GM12891 (cell line): ENCODE results near the gene CHID1.

Experiments used
- DNase-seq: peaks from one replicate; pipeline ENCODE4 v3.0.0; 2011; ENCODE audit warnings: low spot score; ENCODE audit not compliant: insufficient read length
- FAIRE-seq: peaks from 2 replicates; lab custom pipeline; 2011; peaks lifted over from hg19 to GRCh38; lab: Jason Lieb, UNC
- PAX5 ChIP-seq: IDR thresholded peaks from 2 replicates; pipeline ENCODE4 v1.6.1; 2011; ENCODE audit warnings: low read length, moderate library complexity, mild to moderate bottlenecking; ENCODE audit not compliant: insufficient read depth, severe bottlenecking
- POLR2A ChIP-seq: IDR thresholded peaks from 2 replicates; pipeline ENCODE4 v1.6.1; 2011; ENCODE audit warnings: low read depth, low read length, control low read depth
- POLR2AphosphoS5 ChIP-seq: IDR thresholded peaks from 2 replicates; pipeline ENCODE4 v1.6.1; 2011; ENCODE audit warnings: low read depth, low read length, control low read depth
- POU2F2 ChIP-seq: IDR thresholded peaks from 2 replicates; pipeline ENCODE4 v1.6.1; 2011; ENCODE audit warnings: low read depth, mild to moderate bottlenecking, control low read depth, low read length, moderate library complexity
- SPI1 ChIP-seq: IDR thresholded peaks from 2 replicates; pipeline ENCODE4 v1.6.1; 2011; ENCODE audit warnings: low read depth, low read length, control low read depth
- TAF1 ChIP-seq: IDR thresholded peaks from 2 replicates; pipeline ENCODE4 v1.6.1; 2011; ENCODE audit warnings: low read depth, low read length, control low read depth

CHID1 gene

DNA sequence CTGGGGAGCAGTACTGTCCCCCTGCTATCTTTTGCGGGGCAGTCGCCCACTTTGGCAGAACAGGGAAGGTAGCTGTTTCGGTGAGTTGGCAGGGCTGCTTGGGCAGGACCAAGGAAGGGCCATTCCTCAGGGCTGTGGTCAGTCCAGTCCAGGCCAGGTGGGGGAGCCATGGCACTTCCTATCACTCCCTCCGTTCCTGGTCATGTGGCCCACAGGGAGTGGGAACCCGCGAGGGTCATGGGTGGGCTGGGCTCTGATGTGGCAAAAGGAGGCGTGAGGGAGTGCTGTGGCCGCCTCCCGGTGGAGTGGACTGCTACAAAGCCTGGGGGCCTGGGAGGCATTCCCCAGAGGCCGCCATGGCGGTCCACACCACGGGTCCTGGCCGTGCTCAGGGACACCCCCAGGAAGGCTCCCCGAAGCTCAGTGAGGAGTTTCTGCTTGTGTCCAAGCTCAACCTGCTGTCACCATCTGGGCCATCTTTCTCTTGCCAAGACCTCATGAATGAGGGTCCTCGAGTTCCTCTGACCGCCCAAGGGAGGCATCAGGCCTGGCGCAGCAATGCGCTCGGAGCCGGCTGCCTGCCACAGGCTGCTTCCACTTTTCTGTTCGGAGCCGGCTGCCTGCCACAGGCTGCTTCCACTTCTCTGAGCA is 11.9 kb downstream of the CHID1 start:
- DNase-seq (no peak), FAIRE-seq (no peak)
- TF ChIP-seq POLR2A (no peak), POLR2AphosphoS5 (no peak), TAF1 (no peak), PAX5 (no peak), SPI1 (no peak), POU2F2 (no peak)

DNA sequence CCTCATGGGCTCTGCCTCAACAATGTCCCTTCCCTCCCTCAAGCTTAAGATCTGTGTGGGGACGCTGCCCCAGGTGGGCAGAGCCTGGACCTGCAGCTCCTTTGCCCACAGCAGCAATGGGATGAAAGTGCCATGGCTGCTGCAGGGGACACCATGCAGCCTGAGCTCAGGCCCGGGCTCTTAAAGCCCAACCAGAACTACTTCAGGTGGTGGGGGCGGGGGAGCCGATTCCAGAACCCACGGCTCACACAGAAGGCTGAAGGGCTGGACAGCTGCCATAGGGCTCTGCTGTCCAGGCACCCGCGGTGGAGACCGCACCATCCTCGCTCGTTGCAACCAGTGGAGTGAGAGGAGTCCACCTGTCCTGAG is 12.5 kb downstream of the CHID1 start:
- TF ChIP-seq POLR2A (no peak), POU2F2 (no peak), SPI1 (no peak), PAX5 (no peak), POLR2AphosphoS5 (no peak), TAF1 (no peak)
- no peak for FAIRE-seq
- no peak for DNase-seq

DNA sequence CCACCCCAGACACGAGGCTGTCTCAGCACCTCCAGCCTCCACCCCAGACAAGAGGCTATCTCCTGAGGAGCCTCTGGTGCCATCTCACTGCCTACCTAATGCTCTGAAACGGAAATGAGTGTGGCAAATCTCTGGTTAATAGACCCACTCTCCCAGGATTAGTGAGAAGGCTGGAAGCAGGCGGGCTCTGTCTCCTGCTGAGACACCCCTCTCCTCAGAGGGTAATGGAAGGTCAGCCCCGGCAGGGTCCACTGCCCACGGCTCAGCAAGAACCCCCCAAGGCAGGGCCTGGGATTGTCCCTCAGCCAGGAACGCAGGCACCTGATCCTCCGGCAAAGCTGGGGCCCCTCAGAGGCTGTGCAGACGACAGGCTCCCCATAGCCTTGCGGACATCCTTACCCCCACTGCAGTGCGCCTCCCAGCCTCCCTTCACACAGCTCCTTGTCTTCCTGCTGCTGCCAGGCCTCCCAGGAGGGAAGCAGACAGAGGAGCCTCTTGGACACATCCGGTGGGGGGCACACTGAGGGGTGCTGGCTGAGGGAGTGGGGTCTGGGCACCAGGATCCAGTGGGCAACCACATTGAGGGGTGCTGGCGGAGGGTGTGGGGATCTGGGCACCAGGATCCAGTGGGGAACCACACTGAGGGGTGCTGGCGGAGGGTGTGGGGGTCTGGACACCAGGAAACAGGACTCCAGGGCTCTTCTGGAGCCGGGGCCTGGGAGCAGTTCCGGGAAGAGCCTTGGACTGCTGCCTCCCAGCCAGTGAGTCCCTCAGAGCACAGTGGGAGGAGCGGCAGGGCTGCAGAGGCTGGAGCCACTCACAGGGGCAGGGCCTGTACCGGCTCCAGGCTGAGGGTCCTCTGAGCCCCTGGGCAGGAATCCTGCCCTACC is 13.1 kb downstream of the CHID1 start:
- FAIRE-seq (no peak), DNase-seq (no peak)
- TF ChIP-seq PAX5 (no peak), POLR2AphosphoS5 (no peak), POLR2A (no peak), POU2F2 (no peak), TAF1 (no peak), SPI1 (no peak)

DNA sequence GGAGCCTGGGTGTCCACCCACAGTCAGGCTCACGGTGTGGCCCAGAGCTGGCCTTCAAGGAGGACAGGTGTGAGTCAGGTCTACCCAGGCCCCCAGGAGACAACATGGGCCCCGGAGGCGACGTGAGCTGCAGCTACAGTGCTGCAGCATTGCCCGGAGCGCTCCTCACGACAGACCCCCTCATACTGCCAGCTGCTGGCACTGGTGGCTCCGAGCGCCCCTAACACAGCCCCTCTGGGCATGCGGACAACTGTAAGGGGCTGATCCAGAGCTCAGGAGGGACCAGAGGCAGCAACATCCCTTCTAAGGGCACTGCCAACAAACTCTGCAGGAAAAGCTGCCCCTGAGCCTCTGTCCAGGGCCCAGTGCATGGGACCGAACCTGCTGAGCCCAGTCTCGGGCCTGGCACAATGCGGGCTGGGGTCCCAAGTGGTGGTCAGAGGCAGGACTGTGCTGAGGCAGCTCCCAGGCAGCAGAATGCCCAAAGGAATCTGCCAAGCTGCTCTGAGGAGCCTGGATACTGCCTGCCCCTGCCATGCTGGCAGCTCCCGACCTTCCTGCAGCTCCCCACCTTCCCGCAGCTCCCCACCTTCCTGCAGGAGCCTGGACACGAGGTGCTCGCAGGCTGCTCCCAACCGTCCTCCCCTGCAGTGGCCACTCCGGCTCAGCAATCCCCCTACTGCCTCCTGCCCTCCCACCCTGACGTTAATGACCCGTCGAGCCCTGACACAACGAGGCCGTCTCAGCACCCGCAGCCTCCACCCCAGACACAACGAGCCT is 15.1 kb downstream of the CHID1 start:
- no peak for FAIRE-seq
- TF ChIP-seq SPI1 = no peak
- no peak for TF ChIP-seq TAF1
- no peak for TF ChIP-seq POU2F2
- TF ChIP-seq POLR2AphosphoS5 = no peak
- TF ChIP-seq POLR2A = no peak
- TF ChIP-seq PAX5 = no peak
- DNase-seq = no peak

DNA sequence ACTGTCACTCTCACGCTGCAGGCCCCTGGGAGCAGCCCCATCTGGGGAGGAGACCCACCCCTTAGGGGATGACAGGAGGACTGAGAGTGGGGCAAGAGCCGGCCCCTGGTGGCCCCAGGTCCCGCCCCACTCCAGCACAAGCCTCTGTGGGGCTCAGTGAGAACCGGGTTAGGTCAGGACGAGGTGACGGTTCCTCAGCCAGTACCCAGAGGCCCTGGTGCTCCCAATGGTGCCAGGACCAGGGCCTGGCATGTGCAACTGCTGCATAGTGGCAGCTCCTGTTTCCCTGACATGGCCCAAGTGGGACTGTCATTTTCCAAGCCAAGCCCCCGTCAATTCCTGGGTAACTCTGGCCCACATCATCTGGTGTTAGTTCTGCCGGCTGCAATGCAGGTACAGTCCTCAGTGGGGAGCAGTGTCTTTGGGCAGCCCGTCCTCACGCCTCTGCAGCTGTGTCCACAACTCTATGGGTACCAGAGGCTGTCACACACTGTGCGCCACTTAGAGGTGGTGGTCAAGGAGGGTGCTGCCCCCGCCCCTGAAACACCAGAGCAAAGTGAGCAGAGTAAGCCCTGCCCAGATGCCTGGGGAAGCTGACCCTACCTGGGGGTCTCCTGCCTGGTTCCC is 15.9 kb downstream of the CHID1 start:
- no peak for DNase-seq
- no peak for FAIRE-seq
- TF ChIP-seq POU2F2 (no peak), SPI1 (no peak), POLR2AphosphoS5 (no peak), POLR2A (no peak), PAX5 (no peak), TAF1 (no peak)

DNA sequence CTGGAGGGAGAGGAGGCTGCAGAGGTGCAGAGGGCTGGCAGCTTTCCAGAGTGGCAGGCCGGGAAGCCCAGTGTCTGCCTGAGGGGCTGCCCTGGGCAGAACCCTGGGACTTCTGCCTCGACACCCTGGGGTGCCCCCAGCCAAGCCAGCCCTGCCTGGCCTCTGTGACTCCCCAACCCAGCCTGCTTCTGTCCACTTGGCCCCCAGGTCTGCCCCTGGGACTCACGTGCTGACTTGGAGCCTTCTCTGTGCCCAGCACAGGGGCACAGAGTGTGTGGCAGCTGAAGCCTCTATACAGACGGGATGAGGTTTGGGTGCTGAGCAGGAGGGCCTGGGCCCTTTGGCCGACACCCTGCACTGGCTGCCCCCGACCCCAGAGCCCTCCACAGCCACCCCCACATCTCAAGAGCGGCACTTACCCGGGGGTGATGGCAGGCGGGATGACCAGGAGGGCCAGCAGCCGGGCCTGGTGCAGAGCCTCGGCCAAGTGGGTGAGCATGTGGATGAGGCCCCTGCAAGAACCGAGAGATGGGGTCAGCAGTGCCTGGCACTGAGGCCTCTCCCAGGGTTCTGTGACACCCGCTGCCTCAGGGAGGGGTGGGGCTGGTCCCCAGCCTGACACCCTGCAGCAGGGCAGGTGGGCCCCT is 17.5 kb downstream of the CHID1 start:
- FAIRE-seq (no peak), DNase-seq (no peak)
- TF ChIP-seq POLR2AphosphoS5 (no peak), TAF1 (no peak), PAX5 (no peak), POU2F2 (no peak), POLR2A (no peak), SPI1 (no peak)

DNA sequence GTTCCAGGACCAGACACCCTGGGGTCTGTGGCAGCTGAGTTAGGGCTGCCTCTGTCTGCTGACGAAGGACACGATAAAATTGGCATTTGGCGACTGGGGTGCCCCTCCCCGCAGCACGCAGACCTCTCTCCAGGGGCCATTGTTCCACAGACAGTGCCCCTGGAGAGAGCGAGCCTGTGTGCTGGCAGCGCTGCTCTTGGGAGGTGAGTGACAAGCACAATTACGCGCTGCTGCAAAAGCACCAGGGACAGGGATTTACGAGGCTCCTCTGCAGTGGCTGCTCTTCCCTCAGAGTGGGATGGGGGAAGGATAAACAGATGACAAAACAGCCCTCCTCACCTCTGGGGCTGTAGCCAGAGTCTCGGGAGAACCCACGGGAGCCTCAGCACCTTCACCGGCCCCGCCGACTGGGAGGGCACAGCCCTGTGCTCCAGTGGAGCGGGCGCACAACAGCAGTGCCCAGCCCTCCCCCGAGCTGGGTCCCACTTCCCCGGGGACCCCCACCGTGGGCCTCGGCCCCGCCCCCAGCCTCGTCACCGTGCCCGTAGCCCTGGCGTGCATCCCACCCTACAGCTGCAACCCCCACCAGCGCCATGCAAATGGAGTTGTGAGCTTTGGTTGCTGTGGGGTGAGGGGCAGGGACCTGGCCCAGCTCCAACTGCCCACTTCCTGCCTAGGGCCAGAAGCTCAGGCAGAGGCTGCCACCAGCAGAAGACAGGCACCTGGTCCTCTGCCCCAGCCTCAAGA is 19.6 kb downstream of the CHID1 start:
- no peak for FAIRE-seq
- TF ChIP-seq PAX5 (no peak), POU2F2 (no peak), POLR2AphosphoS5 (no peak), TAF1 (no peak), POLR2A (no peak), SPI1 (no peak)
- no peak for DNase-seq

DNA sequence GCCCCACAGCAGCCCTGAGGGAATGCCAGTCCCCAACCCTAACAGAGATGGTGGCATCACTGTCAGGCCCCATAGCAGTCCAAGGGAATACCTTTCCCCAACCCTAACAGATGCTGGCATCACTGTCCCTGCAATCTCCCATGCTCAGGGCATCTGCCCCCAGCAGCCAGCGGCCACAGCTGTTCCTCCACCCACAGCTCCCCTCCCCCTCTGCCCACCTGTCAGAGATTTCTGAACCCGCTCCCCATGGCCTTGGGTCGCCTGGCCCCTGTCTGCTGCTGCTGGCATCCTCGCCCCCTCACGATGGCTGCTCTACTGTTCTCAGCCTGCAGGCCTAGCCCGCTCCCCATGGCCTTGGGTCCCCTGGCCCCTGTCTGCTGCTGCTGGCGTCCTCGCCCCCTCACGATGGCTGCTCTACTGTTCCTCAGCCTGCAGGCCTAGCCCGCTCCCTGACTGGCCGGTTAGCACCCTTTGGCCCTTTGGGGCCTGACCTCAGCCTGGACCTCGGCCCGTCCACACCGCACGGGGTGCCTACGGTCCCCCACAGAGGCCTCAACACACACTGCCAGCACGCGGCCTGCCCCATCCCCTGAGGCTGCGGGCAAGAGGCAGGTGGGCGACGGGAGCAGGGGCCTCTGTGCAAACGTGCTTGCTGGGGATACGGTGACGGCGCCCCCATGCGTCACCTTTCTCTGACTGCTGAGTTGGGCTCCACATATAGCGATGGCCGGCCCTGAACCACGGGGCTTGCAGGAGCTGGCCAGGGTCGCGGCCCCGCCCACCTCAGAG is 20.7 kb downstream of the CHID1 start:
- DNase-seq (no peak), FAIRE-seq (no peak)
- TF ChIP-seq POLR2A = no peak
- no peak for TF ChIP-seq PAX5
- TF ChIP-seq POU2F2 = no peak
- TF ChIP-seq POLR2AphosphoS5 = no peak
- TF ChIP-seq TAF1 = no peak
- no peak for TF ChIP-seq SPI1
